NCI-H128 (cell line): ENCODE results near the gene ARID1B.
A peak's percentile ranks its signal among the peaks of the same experiment; 100 is the strongest.

Source experiments
- DNase-seq: peaks from one replicate; lab custom pipeline; 2025; ENCODE audit not compliant: unreplicated experiment; lab: John Stamatoyannopoulos, UW

ARID1B gene

GRCh38 chr6:156773935-156774852, 3.0 kb upstream of the ARID1B start:
- DNase-seq: no peak

GRCh38 chr6:156774863-156775405, 2.2 kb upstream of the ARID1B start:
- no peak for DNase-seq

- DNase-seq: no peak
Measured at GRCh38 chr6:156775717-156776116, 1.5 kb upstream of the ARID1B start.

GRCh38 chr6:156776470-156776839, 723 bp upstream of the ARID1B start:
- no peak for DNase-seq

GRCh38 chr6:156777577-156778453, 637 bp downstream of the ARID1B start:
- no peak for DNase-seq

GRCh38 chr6:156778454-156779205, 1.5 kb downstream of the ARID1B start:
- DNase-seq: no peak

- peak; percentile 22 for DNase-seq
Measured at GRCh38 chr6:156779206-156780094, 2.3 kb downstream of the ARID1B start.

- peak; percentile 80 for DNase-seq
Measured at GRCh38 chr6:156780102-156780641, 3.0 kb downstream of the ARID1B start.

GRCh38 chr6:156780962-156781853, 4.0 kb downstream of the ARID1B start:
- no peak for DNase-seq

GRCh38 chr6:156781861-156782631, 4.9 kb downstream of the ARID1B start:
- no peak for DNase-seq

GRCh38 chr6:156782691-156783320, 5.6 kb downstream of the ARID1B start:
- DNase-seq: no peak

- no peak for DNase-seq
Measured at GRCh38 chr6:156783958-156784357, 6.8 kb downstream of the ARID1B start.

- DNase-seq: no peak
Measured at GRCh38 chr6:156786652-156787051, 9.5 kb downstream of the ARID1B start.

- no peak for DNase-seq
Measured at GRCh38 chr6:156787569-156788492, 10.7 kb downstream of the ARID1B start.

GRCh38 chr6:156789081-156789943, 12.1 kb downstream of the ARID1B start:
- no peak for DNase-seq
